Measurements from ENCODE around the gene MGAT4B. TPM values are rescaled to one million over a fixed set of nuclear protein-coding genes. Genes with fewer than 3 reads are reported as not detected.
A peak's percentile ranks its signal among the peaks of the same experiment; 100 is the strongest.

Gene MGAT4B
- total RNA-seq, 4 donors from 2014 or later = 42.5 to 58.5 (median 47.2) TPM

- 0% methylated on average over 2 of the region's 65 CpGs; no CpG with 5 or more reads in 1 of the 2 donors for WGBS, 2 donors (ENCODE audit: low coverage in 1 of 2)
Observed at GRCh38 chr5:179805529-179806249, 977 bp downstream of the MGAT4B start.

DNA sequence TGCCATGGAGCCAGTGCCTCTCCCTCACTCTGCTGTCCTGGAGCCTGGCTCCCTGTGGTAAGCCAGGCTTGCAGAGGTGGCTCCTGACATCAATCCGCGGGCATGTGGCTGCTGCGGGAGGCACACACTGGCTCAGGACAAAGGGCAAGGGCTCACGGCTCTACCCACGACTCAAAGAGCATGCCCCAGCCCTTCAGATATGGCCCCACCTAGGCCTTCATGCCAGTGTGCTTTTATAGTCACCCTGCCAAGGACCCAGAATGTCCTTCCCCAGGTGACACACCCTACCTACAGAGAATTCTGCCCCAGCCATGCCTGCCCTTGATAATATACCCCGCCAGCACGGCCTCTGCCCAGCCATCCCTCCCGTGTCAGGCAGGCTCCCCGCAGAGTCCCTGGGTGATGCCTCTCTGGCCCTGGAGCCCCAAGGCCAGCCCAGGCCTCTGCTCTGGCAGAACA, 1.6 kb downstream of the MGAT4B start:
- TF ChIP-seq CTCF (IDR thresholded peaks at IDR 0.05) (no peak), EP300 (IDR thresholded peaks at IDR 0.05) (no peak), POLR2A (IDR thresholded peaks at IDR 0.05) (no peak), POLR2AphosphoS5 (IDR thresholded peaks at IDR 0.05) (no peak)
- 50% methylated on average over 2 of the region's 9 CpGs; no CpG with 5 or more reads in 1 of the 2 donors for WGBS, 2 donors (ENCODE audit: low coverage in 1 of 2)
- no peaks in the 10 kb centered on the region for H3K27me3 ChIP-seq

More at GRCh38 chr5:179805529-179806249, 977 bp downstream of the MGAT4B start:
- ATAC-seq = peak; percentile 41
- TF ChIP-seq POLR2AphosphoS5 (IDR thresholded peaks at IDR 0.05) (no peak), CTCF (IDR thresholded peaks at IDR 0.05) (peak in 1 of 4 experiments; percentile 17), EP300 (IDR thresholded peaks at IDR 0.05) (no peak), POLR2A (IDR thresholded peaks at IDR 0.05) (peak in 1 of 2 donors; percentile 21)
- Histone ChIP-seq H3K36me3 (peaks cover 0 to 13% of the 10 kb centered on the region in 2 donors), H3K27me3 (no peaks in the 10 kb centered on the region), H3K4me3 (peak overlapping the region; percentile 73 to 94), H3K9me3 (no peaks in the 10 kb centered on the region), H3K27ac (peak overlapping the region; percentile 86 to 99 (median 96)), H3K4me1 (peaks cover 0 to 64% (median 47%) of the 10 kb centered on the region in 3 donors)

DNA sequence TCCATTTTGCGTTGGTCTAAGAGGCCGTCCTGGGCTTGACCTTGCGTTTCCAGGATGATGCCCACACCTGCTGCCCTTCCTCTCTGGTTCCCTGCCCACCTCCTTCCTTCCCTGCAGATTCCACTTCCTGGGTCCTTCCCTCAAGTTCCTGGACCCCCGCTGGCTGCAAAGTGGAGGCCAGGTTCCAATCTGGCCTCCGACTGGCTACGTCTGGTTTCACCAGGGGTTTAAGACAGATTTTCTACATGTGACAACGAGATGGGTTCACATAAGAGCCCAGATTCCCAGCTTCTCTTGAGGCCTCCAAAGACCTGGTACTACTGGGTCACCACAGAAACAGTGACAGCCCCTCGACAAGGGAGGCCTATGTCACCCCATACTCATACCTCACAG, 2.1 kb downstream of the MGAT4B start:
- peaks cover 0 to 64% (median 47%) of the 10 kb centered on the region in 3 donors for H3K4me1 ChIP-seq
- no peak for ATAC-seq
- 69% methylated on average over 6 of the region's 8 CpGs; no CpG with 5 or more reads in 1 of the 2 donors for WGBS, 2 donors (ENCODE audit: low coverage in 1 of 2)
- H3K36me3 ChIP-seq = peaks cover 0 to 25% of the 10 kb centered on the region in 2 donors
- H3K27me3 ChIP-seq = no peaks in the 10 kb centered on the region
- peak overlapping the region in 1 of 4 donors; percentile 97 for H3K27ac ChIP-seq
- no peak for TF ChIP-seq POLR2AphosphoS5 (IDR thresholded peaks at IDR 0.05)
- no peak for TF ChIP-seq EP300 (IDR thresholded peaks at IDR 0.05)
- no peak for TF ChIP-seq CTCF (IDR thresholded peaks at IDR 0.05)
- no peak for TF ChIP-seq POLR2A (IDR thresholded peaks at IDR 0.05)
- H3K9me3 ChIP-seq = no peaks in the 10 kb centered on the region
- peak overlapping the region in 1 of 2 donors; percentile 94 for H3K4me3 ChIP-seq

More for the DNA sequence above, 1.6 kb downstream of the MGAT4B start:
- no peaks in the 10 kb centered on the region for H3K9me3 ChIP-seq
- peak overlapping the region; percentile 86 to 99 (median 96) for H3K27ac ChIP-seq
- no peak for ATAC-seq
- peaks cover 0 to 64% (median 47%) of the 10 kb centered on the region in 3 donors for H3K4me1 ChIP-seq
- H3K4me3 ChIP-seq = peak overlapping the region; percentile 73 to 94
- peaks cover 0 to 19% of the 10 kb centered on the region in 2 donors for H3K36me3 ChIP-seq

DNA sequence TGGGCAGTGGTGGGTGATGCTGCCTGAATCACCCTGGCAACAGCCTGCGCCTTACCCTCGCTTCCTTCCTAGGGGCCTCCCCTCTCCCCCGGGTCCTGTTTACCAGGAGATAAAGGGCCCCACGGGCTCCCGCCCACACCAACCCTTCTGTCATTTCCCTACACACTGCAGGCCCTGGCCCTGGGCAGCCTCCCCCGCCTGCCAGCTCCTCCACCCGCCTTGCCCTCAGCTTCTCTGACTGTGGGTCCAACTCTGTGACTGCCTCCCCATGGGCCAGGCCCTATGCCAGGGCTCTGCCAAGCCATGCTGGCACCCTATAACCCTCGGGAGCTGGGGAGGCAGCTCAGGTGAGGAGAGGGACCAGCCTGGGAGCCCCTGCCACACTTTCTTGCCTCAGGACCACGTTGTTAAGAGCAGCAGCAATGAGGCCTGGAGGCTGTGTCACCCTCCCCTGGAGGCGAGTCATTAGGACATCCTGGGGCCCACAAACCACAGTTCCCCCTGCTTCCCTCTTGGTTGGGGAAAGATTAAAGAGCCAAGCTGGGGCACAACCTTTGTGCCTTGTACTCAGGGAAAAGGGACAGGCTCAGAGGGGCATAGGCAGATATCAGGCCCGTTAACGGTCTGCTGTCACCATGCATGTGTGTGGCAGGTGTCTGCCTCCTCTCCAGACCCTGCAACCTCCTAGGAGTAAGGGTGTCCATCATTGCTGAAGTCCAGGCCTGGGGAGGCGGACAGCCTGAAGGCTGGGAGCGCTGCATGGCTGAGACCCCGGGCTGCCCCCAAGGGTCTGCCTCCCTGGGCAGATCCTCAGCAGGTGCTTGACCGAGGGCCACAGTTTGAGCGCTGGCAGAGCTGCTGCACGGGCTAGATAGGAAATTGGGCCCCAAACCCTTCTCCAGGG, 2.8 kb downstream of the MGAT4B start:
- no peak overlapping the region for H3K4me3 ChIP-seq
- H3K4me1 ChIP-seq = peaks cover 0 to 64% (median 47%) of the 10 kb centered on the region in 3 donors
- ATAC-seq = no peak
- H3K9me3 ChIP-seq = no peaks in the 10 kb centered on the region
- no peak for TF ChIP-seq EP300 (IDR thresholded peaks at IDR 0.05)
- no peak for TF ChIP-seq POLR2A (IDR thresholded peaks at IDR 0.05)
- no peak for TF ChIP-seq CTCF (IDR thresholded peaks at IDR 0.05)
- TF ChIP-seq POLR2AphosphoS5 (IDR thresholded peaks at IDR 0.05) = no peak
- H3K36me3 ChIP-seq = peaks cover 0 to 31% of the 10 kb centered on the region in 2 donors
- H3K27ac ChIP-seq = peak overlapping the region in 1 of 4 donors; percentile 97
- WGBS, 2 donors (ENCODE audit: low coverage in 1 of 2) = 45% methylated on average over 5 of the region's 18 CpGs; no CpG with 5 or more reads in 1 of the 2 donors
- no peaks in the 10 kb centered on the region for H3K27me3 ChIP-seq
